ENCODE results near the gene C1QTNF8. TPM values are rescaled to one million over a fixed set of nuclear protein-coding genes. Genes with fewer than 3 reads are reported as not detected.
"Not testable (repeated sequence)": the region's sequence is repeated elsewhere in the genome, so short reads cannot be mapped to it uniquely, and the experiment has no call there.

Gene C1QTNF8
- total and polyA plus RNA-seq, 4 donors: not detected

DNA sequence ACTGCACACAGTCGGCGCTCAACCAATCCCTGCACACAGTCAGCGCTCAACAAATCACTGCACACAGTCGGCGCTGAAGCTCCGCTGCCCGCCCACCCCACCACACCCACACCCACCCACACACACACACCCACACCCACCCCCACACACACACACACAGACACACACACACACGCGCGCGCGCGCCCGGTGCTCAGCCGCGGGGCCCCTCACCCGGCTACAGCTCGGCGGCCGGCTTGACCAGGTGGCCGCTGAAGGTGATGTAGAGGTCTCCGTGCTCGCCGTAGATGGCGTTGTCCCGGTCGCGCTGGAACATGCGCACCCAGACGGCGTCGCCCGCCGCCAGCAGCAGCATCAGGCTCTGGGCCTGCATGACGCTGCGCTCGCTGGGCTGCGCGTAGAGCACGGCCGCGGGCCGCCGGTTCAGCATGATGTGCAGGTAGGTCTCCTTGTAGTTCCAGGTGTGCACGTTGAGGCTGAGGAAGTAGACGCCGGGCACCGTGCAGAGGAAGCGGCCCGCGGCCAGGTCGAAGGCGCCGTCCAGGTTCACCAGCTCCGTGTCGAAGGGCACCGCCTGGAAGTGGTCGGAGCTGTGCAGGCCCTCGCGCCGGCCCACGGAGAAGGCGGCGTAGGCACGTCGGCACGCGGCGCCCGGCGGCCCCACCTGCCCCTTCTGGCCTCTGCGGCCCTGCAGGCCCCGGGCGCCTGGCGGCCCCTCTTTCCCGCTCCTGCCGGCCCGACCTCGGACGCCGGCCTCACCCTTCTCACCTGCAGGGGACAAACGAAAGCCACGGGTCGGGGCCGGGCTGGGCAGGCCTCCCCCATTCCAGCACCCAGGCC is 2.5 kb downstream of the C1QTNF8 start:
- Histone ChIP-seq H3K9ac (ENCODE audit: low read depth in 1 of 2, low read length in 2 of 2) (no peak overlapping the region), H3K4me1 (ENCODE audit: control insufficient read depth in 4 of 4, insufficient read depth in 4 of 4, low read length in 3 of 4) (peaks cover 5 to 14% (median 8%) of the 10 kb centered on the region in 4 donors), H3K4me3 (ENCODE audit: low read depth in 1 of 3, low read length in 3 of 3) (no peak overlapping the region), H3K27ac (ENCODE audit: low read depth in 1 of 2, low read length in 2 of 2) (no peak overlapping the region), H3K27me3 (ENCODE audit: control insufficient read depth in 4 of 4, insufficient read depth in 4 of 4, low read length in 3 of 4) (peaks cover 0 to 2% (median 0%) of the 10 kb centered on the region in 4 donors), H3K9me3 (ENCODE audit: control insufficient read depth in 4 of 4, low read length in 3 of 4) (no peaks in the 10 kb centered on the region), H3K36me3 (ENCODE audit: control insufficient read depth in 4 of 4, insufficient read depth in 3 of 4, low read depth in 1 of 4, low read length in 3 of 4) (no peaks in the 10 kb centered on the region)
- WGBS: 52% methylated on average over 85 of the region's 85 CpGs
- no peak for DNase-seq (ENCODE audit: low spot score)
- TF ChIP-seq JUND (IDR thresholded peaks at IDR 0.05): no peak
- no peak for TF ChIP-seq TAF1 (conservative IDR thresholded peaks at IDR 0.05)
- no peak for TF ChIP-seq HNF4G (IDR thresholded peaks at IDR 0.05)
- TF ChIP-seq GABPA (IDR thresholded peaks at IDR 0.05 in 1 of 2, conservative IDR thresholded peaks at IDR 0.05 in 1 of 2): no peak
- TF ChIP-seq, protein P1, sequence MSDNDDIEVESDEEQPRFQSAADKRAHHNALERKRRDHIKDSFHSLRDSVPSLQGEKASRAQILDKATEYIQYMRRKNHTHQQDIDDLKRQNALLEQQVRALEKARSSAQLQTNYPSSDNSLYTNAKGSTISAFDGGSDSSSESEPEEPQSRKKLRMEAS (IDR thresholded peaks at IDR 0.05): no peak
- no peak for TF ChIP-seq REST (IDR thresholded peaks at IDR 0.05)
- TF ChIP-seq, protein P2, sequence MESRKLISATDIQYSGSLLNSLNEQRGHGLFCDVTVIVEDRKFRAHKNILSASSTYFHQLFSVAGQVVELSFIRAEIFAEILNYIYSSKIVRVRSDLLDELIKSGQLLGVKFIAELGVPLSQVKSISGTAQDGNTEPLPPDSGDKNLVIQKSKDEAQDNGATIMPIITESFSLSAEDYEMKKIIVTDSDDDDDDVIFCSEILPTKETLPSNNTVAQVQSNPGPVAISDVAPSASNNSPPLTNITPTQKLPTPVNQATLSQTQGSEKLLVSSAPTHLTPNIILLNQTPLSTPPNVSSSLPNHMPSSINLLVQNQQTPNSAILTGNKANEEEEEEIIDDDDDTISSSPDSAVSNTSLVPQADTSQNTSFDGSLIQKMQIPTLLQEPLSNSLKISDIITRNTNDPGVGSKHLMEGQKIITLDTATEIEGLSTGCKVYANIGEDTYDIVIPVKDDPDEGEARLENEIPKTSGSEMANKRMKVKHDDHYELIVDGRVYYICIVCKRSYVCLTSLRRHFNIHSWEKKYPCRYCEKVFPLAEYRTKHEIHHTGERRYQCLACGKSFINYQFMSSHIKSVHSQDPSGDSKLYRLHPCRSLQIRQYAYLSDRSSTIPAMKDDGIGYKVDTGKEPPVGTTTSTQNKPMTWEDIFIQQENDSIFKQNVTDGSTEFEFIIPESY (IDR thresholded peaks at IDR 0.05): no peak
- no peak for TF ChIP-seq FOXA2 (IDR thresholded peaks at IDR 0.05)
- TF ChIP-seq, protein P3, sequence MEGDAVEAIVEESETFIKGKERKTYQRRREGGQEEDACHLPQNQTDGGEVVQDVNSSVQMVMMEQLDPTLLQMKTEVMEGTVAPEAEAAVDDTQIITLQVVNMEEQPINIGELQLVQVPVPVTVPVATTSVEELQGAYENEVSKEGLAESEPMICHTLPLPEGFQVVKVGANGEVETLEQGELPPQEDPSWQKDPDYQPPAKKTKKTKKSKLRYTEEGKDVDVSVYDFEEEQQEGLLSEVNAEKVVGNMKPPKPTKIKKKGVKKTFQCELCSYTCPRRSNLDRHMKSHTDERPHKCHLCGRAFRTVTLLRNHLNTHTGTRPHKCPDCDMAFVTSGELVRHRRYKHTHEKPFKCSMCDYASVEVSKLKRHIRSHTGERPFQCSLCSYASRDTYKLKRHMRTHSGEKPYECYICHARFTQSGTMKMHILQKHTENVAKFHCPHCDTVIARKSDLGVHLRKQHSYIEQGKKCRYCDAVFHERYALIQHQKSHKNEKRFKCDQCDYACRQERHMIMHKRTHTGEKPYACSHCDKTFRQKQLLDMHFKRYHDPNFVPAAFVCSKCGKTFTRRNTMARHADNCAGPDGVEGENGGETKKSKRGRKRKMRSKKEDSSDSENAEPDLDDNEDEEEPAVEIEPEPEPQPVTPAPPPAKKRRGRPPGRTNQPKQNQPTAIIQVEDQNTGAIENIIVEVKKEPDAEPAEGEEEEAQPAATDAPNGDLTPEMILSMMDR (IDR thresholded peaks at IDR 0.05; ENCODE audit: low read depth, low read length, missing input control): no peak
- no peak for TF ChIP-seq ATF3 (IDR thresholded peaks at IDR 0.05)
- no peak for TF ChIP-seq RXRA (IDR thresholded peaks at IDR 0.05)
- no peak for TF ChIP-seq YY1 (IDR thresholded peaks at IDR 0.05)
- no peak for TF ChIP-seq SP1 (IDR thresholded peaks at IDR 0.05)
- TF ChIP-seq RAD21 (IDR thresholded peaks at IDR 0.05): no peak
- no peak for TF ChIP-seq EGR1 (IDR thresholded peaks at IDR 0.05; ENCODE audit: low read depth in 2 of 2)
- TF ChIP-seq FOXA1 (IDR thresholded peaks at IDR 0.05): no peak
- no peak for TF ChIP-seq NR2F2 (IDR thresholded peaks at IDR 0.05)
- no peak for TF ChIP-seq HNF4A (conservative IDR thresholded peaks at IDR 0.05)

DNA sequence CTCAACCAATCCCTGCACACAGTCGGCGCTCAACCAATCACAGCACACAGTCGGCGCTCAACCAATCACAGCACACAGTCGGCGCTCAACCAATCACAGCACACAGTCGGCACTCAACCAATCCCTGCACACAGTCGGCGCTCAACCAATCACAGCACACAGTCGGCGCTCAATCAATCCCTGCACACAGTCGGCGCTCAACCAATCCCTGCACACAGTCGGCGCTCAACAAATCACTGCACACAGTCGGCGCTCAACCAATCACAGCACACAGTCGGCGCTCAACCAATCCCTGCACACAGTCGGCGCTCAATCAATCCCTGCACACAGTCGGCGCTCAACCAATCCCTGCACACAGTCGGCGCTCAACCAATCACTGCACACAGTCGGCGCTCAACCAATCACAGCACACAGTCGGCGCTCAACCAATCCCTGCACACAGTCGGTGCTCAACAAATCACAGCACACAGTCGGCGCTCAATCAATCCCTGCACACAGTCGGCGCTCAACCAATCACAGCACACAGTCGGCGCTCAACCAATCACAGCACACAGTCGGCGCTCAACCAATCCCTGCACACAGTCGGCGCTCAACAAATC is 3.3 kb downstream of the C1QTNF8 start:
- not testable (repeated sequence) for H3K4me3 ChIP-seq (ENCODE audit: low read depth in 1 of 3, low read length in 3 of 3); H3K9me3 ChIP-seq (ENCODE audit: control insufficient read depth in 4 of 4, low read length in 3 of 4); DNase-seq (ENCODE audit: low spot score); H3K9ac ChIP-seq (ENCODE audit: low read depth in 1 of 2, low read length in 2 of 2); H3K36me3 ChIP-seq (ENCODE audit: control insufficient read depth in 4 of 4, insufficient read depth in 3 of 4, low read depth in 1 of 4, low read length in 3 of 4); H3K27me3 ChIP-seq (ENCODE audit: control insufficient read depth in 4 of 4, insufficient read depth in 4 of 4, low read length in 3 of 4); H3K27ac ChIP-seq (ENCODE audit: low read depth in 1 of 2, low read length in 2 of 2)
- peaks cover 5 to 14% (median 8%) of the 10 kb centered on the region in 4 donors for H3K4me1 ChIP-seq (ENCODE audit: control insufficient read depth in 4 of 4, insufficient read depth in 4 of 4, low read length in 3 of 4)
- WGBS: 96% methylated on average over 34 of the region's 40 CpGs

Data from liver (tissue), 9 donors.